Measurements from ENCODE around the gene TRAPPC1. TPM values are rescaled to one million over a fixed set of nuclear protein-coding genes. Genes with fewer than 3 reads are reported as not detected.
A peak's percentile ranks its signal among the peaks of the same experiment; 100 is the strongest.

Gene TRAPPC1
- total RNA-seq, 1 experiment from 2014 or later = 132 TPM

- Histone ChIP-seq H2BK12ac (ENCODE audit: insufficient read length, low read depth, low read length) (no peak overlapping the region), H2BK15ac (ENCODE audit: low read depth, low read length) (no peak overlapping the region), H4K5ac (ENCODE audit: insufficient read length, low read depth, low read length) (no peak overlapping the region), H3K27ac (ENCODE audit: insufficient read length, low read depth, low read length) (no peak overlapping the region), H4K91ac (ENCODE audit: insufficient read length, low read depth, low read length) (no peak overlapping the region), H3K4me1 (ENCODE audit: insufficient read depth, low read length) (no peaks in the 10 kb centered on the region), H3T11ph (ENCODE audit: low read length) (no peak overlapping the region), H3K27me3 (ENCODE audit: insufficient read depth, low read length) (peaks cover 21% of the 10 kb centered on the region; the same call in 1 of the 2 replicates), H3K23ac (ENCODE audit: insufficient read length, low read depth, low read length) (no peak overlapping the region), H3K9ac (ENCODE audit: extremely low read depth, insufficient read length, low read length) (peak overlapping the region; percentile 7), H3K79me2 (ENCODE audit: insufficient read depth, low read length) (no peaks in the 10 kb centered on the region), H2AK5ac (ENCODE audit: insufficient read length, low read length) (no peak overlapping the region), H2BK120ac (ENCODE audit: low read depth, low read length, poor library complexity, severe bottlenecking) (no peak overlapping the region), H4K8ac (replicated peaks; ENCODE audit: insufficient read length, low read depth, low read length) (no peak overlapping the region), H3K4ac (ENCODE audit: low read depth, low read length) (no peak overlapping the region), H3K9me3 (ENCODE audit: control insufficient read depth, low read depth, low read length) (no peaks in the 10 kb centered on the region), H3K14ac (ENCODE audit: insufficient read depth, low read length) (no peak overlapping the region), H3K4me2 (ENCODE audit: insufficient read depth, insufficient read length, low read length) (peak overlapping the region; percentile 96), H3K23me2 (ENCODE audit: insufficient read length, low read depth, low read length, poor library complexity, severe bottlenecking) (peaks cover 14% of the 10 kb centered on the region), H4K20me1 (ENCODE audit: control insufficient read depth, insufficient read depth, insufficient read length) (no peaks in the 10 kb centered on the region), H2AFZ (ENCODE audit: low read length) (no peak overlapping the region), H2BK5ac (ENCODE audit: insufficient read length, low read length) (no peak overlapping the region), H3K79me1 (ENCODE audit: insufficient read depth, low read depth, low read length, poor library complexity, severe bottlenecking) (no peaks in the 10 kb centered on the region), H3K56ac (ENCODE audit: insufficient read length, low read depth, low read length) (no peak overlapping the region), H3K18ac (ENCODE audit: insufficient read length, low read depth, low read length) (no peak overlapping the region), H2BK20ac (ENCODE audit: low read depth, low read length, poor library complexity, severe bottlenecking) (no peak overlapping the region)
- peaks cover 31 to 36% of the 10 kb centered on the region in 2 experiments for H3K4me1 Mint-ChIP-seq
- H3K4me3 Mint-ChIP-seq = peak overlapping the region; percentile 93 to 94
- H3K27ac Mint-ChIP-seq = no peak overlapping the region
- H3K36me3 Mint-ChIP-seq (ENCODE audit: insufficient read depth in 1 of 3, low read depth in 3 of 3) = peaks cover 2 to 16% (median 13%) of the 10 kb centered on the region in 3 experiments; a peak in 5 of 7 replicates
- no CpG with 5 or more reads among the region's 20 CpGs for WGBS (ENCODE audit: extremely low coverage, insufficient read length, low lambda C conversion rate)
- no peak for DNase-seq
- no peaks in the 10 kb centered on the region for H3K9me3 Mint-ChIP-seq
- TF ChIP-seq CTCF (conservative IDR thresholded peaks at IDR 0.05) = no peak
- peaks cover 40% of the 10 kb centered on the region for H3K27me3 Mint-ChIP-seq (ENCODE audit: low read depth)
Measured at GRCh38 chr17:7930841-7931631, 710 bp downstream of the TRAPPC1 start.
